ENCODE measurements around the gene BCORL1.

DNA sequence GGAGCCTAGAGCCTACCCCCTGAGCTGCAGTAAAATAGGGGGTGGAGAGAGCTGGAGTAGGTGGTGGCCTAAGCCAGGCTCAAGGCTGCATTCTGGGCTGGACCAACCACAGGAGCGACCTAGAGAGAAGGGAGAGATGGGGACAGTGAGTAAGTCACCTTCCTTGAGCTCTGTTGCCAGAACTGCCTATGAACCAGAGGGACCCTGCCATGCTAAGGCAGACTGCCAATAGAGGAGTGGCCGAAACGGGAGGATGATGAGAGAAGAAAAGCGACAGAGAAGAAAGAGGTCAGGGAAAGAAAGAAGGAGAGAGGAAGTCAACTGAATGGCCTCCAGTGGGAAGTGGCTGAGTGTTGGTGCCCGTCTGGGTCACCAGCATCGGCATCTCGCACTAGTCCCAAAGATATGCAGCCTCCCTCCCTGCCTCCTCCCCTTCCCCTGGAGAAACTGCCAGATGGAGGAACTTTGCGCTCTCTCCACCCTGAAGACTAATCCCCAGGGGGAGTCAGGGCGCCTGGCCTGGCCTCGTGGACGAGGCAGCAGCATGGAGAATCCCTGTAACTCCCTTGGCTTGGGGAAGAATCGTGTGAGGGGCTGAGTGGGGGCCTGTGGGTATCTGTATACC lies 99.1 kb downstream of the BCORL1 start:
- TF ChIP-seq, protein P1, sequence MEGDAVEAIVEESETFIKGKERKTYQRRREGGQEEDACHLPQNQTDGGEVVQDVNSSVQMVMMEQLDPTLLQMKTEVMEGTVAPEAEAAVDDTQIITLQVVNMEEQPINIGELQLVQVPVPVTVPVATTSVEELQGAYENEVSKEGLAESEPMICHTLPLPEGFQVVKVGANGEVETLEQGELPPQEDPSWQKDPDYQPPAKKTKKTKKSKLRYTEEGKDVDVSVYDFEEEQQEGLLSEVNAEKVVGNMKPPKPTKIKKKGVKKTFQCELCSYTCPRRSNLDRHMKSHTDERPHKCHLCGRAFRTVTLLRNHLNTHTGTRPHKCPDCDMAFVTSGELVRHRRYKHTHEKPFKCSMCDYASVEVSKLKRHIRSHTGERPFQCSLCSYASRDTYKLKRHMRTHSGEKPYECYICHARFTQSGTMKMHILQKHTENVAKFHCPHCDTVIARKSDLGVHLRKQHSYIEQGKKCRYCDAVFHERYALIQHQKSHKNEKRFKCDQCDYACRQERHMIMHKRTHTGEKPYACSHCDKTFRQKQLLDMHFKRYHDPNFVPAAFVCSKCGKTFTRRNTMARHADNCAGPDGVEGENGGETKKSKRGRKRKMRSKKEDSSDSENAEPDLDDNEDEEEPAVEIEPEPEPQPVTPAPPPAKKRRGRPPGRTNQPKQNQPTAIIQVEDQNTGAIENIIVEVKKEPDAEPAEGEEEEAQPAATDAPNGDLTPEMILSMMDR (conservative IDR thresholded peaks at IDR 0.05 in 1 of 2, IDR thresholded peaks at IDR 0.05 in 1 of 2; ENCODE audit: low read depth in 1 of 2, low read length in 2 of 2), result no peak
- TF ChIP-seq EZH2 (IDR thresholded peaks at IDR 0.05; ENCODE audit: low read length, missing control alignments), result no peak

Measured in fibroblast of lung (primary cell).